ENCODE data around the gene IL36RN. TPM values are rescaled to one million over a fixed set of nuclear protein-coding genes. Genes with fewer than 3 reads are reported as not detected.

Gene IL36RN
- not detected for polyA plus RNA-seq
- long read RNA-seq, donor 1: 0 reads
- long read RNA-seq, donor 2: 0 reads
- long read RNA-seq, donor 3: 0 reads
- long read RNA-seq, donor 4: 0 reads
- long read RNA-seq, donor 5: 0 reads
- long read RNA-seq, donor 6: 0 reads
- long read RNA-seq, donor 7: 0 reads
- long read RNA-seq, donor 8: 0 reads
- long read RNA-seq, donor 9: 0 reads
- long read RNA-seq, donor 10: 0 reads
- long read RNA-seq, donor 11: 0 reads

GRCh38 chr2:113058998-113059960 is at the start of gene IL36RN:
TSS of gene IL36RN (plus strand) at chr2:113059198. CDS start at chr2:113059439, 241 bp downstream.
- no peak within 1 kb of the TSS for H3K27ac ChIP-seq (ENCODE audit: low read length)
- no peaks in the 10 kb centered on the region for H3K36me3 ChIP-seq (ENCODE audit: control insufficient read depth, insufficient read depth, low read length)
- H3K27me3 ChIP-seq (ENCODE audit: control insufficient read depth, insufficient read depth, low read length): no peaks in the 10 kb centered on the region
- no CpG with 5 or more reads among the region's 15 CpGs for WGBS (ENCODE audit: insufficient coverage, low lambda C conversion rate)
- DNase-seq: no peak
- peaks cover 3% of the 10 kb centered on the region for H3K4me1 ChIP-seq (ENCODE audit: control insufficient read depth, insufficient read depth, low read length)
- no peak within 1 kb of the TSS for H3K4me3 ChIP-seq (ENCODE audit: low read length)
- H3K9me3 ChIP-seq (ENCODE audit: control insufficient read depth, low read depth, low read length): peaks cover 3% of the 10 kb centered on the region

DNA sequence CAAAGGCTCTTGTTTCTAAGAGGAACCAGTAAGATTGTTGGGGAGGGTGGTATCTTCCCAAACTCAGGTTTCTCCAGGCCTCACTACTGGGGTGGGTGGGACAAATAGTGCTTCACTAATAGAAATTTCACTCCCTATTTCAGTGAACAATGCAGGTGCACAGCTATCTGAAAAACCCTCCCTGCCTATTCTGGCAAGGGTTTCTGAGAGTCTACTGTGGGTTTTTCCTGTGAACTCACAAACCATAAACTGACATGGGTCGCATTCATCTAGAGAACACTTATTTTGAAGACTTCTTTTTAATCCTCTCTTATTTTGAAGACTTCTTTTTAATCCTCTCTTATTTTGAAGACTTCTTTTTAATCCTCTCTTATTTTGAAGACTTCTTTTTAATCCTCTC is 49.4 kb upstream of the IL36RN start:
- H3K27ac ChIP-seq (ENCODE audit: low read length): no peak overlapping the region
- peaks cover 3% of the 10 kb centered on the region for H3K27me3 ChIP-seq (ENCODE audit: control insufficient read depth, insufficient read depth, low read length)
- no peaks in the 10 kb centered on the region for H3K4me1 ChIP-seq (ENCODE audit: control insufficient read depth, insufficient read depth, low read length)
- no peaks in the 10 kb centered on the region for H3K9me3 ChIP-seq (ENCODE audit: control insufficient read depth, low read depth, low read length)
- no peaks in the 10 kb centered on the region for H3K36me3 ChIP-seq (ENCODE audit: control insufficient read depth, insufficient read depth, low read length)
- WGBS (ENCODE audit: insufficient coverage, low lambda C conversion rate): no CpG with 5 or more reads among the region's 1 CpG
- no peak for DNase-seq
- no peak overlapping the region for H3K4me3 ChIP-seq (ENCODE audit: low read length)

DNA sequence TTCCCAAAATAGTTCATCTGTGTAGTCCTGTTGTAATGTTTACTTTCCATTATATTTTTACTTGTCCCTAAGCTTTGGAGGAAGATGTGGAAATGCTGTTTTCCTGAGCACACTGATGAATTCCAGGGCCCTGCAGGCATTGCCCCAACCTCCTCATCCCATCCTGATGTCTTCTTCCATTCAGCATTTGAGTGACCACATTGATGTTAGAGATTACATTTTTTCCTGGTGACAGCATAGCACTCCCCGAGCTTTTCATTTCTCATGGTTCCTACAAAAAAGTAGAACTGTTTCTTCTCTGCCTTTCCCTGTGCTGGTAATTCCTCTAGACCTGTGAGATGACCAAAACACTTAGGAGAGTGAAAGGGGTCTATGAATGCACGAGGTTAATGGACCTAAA is 48.9 kb upstream of the IL36RN start:
- WGBS (ENCODE audit: insufficient coverage, low lambda C conversion rate): no CpG with 5 or more reads among the region's 2 CpGs
- DNase-seq: no peak
- H3K27ac ChIP-seq (ENCODE audit: low read length): no peak overlapping the region
- peaks cover 3% of the 10 kb centered on the region for H3K27me3 ChIP-seq (ENCODE audit: control insufficient read depth, insufficient read depth, low read length)
- H3K4me3 ChIP-seq (ENCODE audit: low read length): no peak overlapping the region
- no peaks in the 10 kb centered on the region for H3K4me1 ChIP-seq (ENCODE audit: control insufficient read depth, insufficient read depth, low read length)
- H3K9me3 ChIP-seq (ENCODE audit: control insufficient read depth, low read depth, low read length): no peaks in the 10 kb centered on the region
- H3K36me3 ChIP-seq (ENCODE audit: control insufficient read depth, insufficient read depth, low read length): no peaks in the 10 kb centered on the region

DNA sequence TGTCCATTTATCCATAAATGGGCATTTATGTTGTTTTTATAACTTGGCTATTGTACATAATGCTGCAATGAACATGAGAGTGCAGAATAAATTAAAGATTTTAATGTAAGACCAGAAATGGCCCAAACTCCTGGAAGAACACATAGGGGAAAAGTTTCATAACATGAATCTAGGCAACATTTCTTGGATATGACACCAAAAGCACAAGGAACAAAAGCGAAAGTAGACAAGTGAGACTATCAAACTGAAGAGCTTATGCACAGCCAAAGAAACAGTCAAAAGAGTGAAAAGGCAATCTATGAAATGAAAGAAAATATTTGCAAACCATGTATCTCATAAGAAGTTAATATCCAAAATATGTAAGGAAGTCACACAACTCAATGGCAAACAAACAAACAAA is 47.9 kb upstream of the IL36RN start:
- H3K27me3 ChIP-seq (ENCODE audit: control insufficient read depth, insufficient read depth, low read length): peaks cover 3% of the 10 kb centered on the region
- no peak overlapping the region for H3K27ac ChIP-seq (ENCODE audit: low read length)
- H3K36me3 ChIP-seq (ENCODE audit: control insufficient read depth, insufficient read depth, low read length): no peaks in the 10 kb centered on the region
- H3K4me3 ChIP-seq (ENCODE audit: low read length): no peak overlapping the region
- 100% methylated on average over 1 of the region's 1 CpG for WGBS (ENCODE audit: insufficient coverage, low lambda C conversion rate)
- DNase-seq: no peak
- H3K9me3 ChIP-seq (ENCODE audit: control insufficient read depth, low read depth, low read length): no peaks in the 10 kb centered on the region
- H3K4me1 ChIP-seq (ENCODE audit: control insufficient read depth, insufficient read depth, low read length): no peaks in the 10 kb centered on the region

DNA sequence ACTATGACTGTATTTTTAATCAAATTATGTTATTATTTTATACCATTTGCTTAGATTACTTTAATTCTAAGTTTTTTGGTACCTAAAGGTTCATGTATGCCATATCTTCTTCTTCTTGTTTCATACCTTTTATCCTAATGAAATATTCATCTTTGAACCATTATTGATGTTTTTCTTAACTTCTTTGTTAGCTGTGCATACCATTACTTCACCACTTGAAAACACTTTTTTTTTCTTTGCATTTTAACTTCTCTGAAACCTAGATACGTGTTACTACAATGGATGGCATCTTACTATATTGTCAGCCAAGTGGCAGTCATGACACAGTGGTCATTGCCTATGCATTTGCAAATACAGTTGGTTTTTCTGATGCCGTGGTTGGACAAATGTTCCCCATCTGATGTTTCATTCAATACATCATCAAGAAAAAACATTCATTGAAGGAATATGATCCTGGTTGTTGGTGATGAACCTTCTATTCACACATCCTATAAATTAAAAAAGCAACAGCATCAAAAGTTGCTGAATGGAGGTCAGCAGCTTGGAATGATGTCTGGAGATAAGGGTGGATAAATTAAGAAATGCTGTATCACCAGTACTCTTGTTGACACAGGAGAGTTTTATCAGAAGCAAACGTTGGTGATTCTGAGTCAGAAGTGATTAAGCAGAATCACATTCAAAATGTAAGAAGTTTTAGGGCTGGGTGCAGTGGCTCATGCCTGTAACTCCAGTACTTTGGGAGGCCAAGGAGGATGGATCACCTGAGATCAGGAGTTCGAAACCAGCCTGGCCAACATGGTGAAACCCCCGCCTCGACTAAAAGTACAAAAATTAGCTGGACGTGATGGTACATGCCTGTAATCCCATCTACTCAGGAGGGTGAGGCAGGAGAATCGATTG is 46.3 kb upstream of the IL36RN start:
- no peaks in the 10 kb centered on the region for H3K4me1 ChIP-seq (ENCODE audit: control insufficient read depth, insufficient read depth, low read length)
- H3K9me3 ChIP-seq (ENCODE audit: control insufficient read depth, low read depth, low read length): no peaks in the 10 kb centered on the region
- WGBS (ENCODE audit: insufficient coverage, low lambda C conversion rate): 80% methylated on average over 1 of the region's 8 CpGs
- DNase-seq: no peak
- peaks cover 5% of the 10 kb centered on the region for H3K27me3 ChIP-seq (ENCODE audit: control insufficient read depth, insufficient read depth, low read length)
- no peaks in the 10 kb centered on the region for H3K36me3 ChIP-seq (ENCODE audit: control insufficient read depth, insufficient read depth, low read length)
- H3K4me3 ChIP-seq (ENCODE audit: low read length): no peak overlapping the region
- no peak overlapping the region for H3K27ac ChIP-seq (ENCODE audit: low read length)

DNA sequence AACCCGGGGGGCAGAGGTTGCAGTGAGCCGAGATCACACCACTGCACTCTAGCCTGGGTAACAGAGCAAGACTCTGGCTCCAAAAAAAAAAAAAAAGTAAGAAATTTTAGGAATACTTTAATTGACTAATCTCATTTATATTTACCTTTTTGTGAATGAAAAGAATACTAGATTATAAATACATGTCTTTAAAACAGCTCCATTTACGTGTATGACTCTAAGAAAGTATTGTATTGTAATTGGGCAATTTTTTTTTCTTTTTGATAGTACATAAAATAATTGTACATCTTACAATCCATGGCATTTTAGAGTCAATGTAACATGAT is 45.7 kb upstream of the IL36RN start:
- Histone ChIP-seq H3K27me3 (ENCODE audit: control insufficient read depth, insufficient read depth, low read length) (peaks cover 5% of the 10 kb centered on the region), H3K4me3 (ENCODE audit: low read length) (no peak overlapping the region), H3K9me3 (ENCODE audit: control insufficient read depth, low read depth, low read length) (no peaks in the 10 kb centered on the region), H3K27ac (ENCODE audit: low read length) (no peak overlapping the region), H3K36me3 (ENCODE audit: control insufficient read depth, insufficient read depth, low read length) (no peaks in the 10 kb centered on the region), H3K4me1 (ENCODE audit: control insufficient read depth, insufficient read depth, low read length) (no peaks in the 10 kb centered on the region)
- no peak for DNase-seq
- 100% methylated on average over 1 of the region's 3 CpGs for WGBS (ENCODE audit: insufficient coverage, low lambda C conversion rate)

DNA sequence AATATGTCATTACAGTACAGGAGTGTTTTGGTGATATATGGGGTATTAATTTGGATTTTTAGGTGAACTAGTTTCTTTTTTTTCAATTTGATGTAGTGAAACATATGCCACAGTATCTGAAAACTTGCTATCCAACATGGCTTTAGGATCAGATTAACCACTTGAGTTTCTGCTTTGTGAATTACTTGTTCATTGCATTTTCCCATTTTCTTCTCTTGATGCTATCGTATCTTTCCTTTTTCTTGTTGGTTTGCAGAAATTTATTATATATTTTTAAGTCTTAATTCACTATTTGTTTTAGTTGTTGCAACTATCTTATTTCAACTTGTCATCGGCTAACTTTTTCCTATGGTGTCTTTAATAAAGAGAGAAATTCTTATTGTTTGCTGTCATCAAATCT is 44.9 kb upstream of the IL36RN start:
- H3K9me3 ChIP-seq (ENCODE audit: control insufficient read depth, low read depth, low read length): no peaks in the 10 kb centered on the region
- H3K27me3 ChIP-seq (ENCODE audit: control insufficient read depth, insufficient read depth, low read length): peaks cover 8% of the 10 kb centered on the region
- H3K27ac ChIP-seq (ENCODE audit: low read length): no peak overlapping the region
- DNase-seq: no peak
- no peaks in the 10 kb centered on the region for H3K36me3 ChIP-seq (ENCODE audit: control insufficient read depth, insufficient read depth, low read length)
- 75% methylated on average over 2 of the region's 2 CpGs for WGBS (ENCODE audit: insufficient coverage, low lambda C conversion rate)
- no peak overlapping the region for H3K4me3 ChIP-seq (ENCODE audit: low read length)
- H3K4me1 ChIP-seq (ENCODE audit: control insufficient read depth, insufficient read depth, low read length): no peaks in the 10 kb centered on the region

GRCh38 chr2:113015042-113015441 is 44.0 kb upstream of the IL36RN start:
- H3K27ac ChIP-seq (ENCODE audit: low read length): no peak overlapping the region
- no peak for DNase-seq
- peaks cover 7% of the 10 kb centered on the region for H3K27me3 ChIP-seq (ENCODE audit: control insufficient read depth, insufficient read depth, low read length)
- H3K9me3 ChIP-seq (ENCODE audit: control insufficient read depth, low read depth, low read length): no peaks in the 10 kb centered on the region
- WGBS (ENCODE audit: insufficient coverage, low lambda C conversion rate): no CpG with 5 or more reads among the region's 1 CpG
- no peak overlapping the region for H3K4me3 ChIP-seq (ENCODE audit: low read length)
- no peaks in the 10 kb centered on the region for H3K4me1 ChIP-seq (ENCODE audit: control insufficient read depth, insufficient read depth, low read length)
- H3K36me3 ChIP-seq (ENCODE audit: control insufficient read depth, insufficient read depth, low read length): no peaks in the 10 kb centered on the region

- Histone ChIP-seq H3K27me3 (ENCODE audit: control insufficient read depth, insufficient read depth, low read length) (peaks cover 4% of the 10 kb centered on the region), H3K36me3 (ENCODE audit: control insufficient read depth, insufficient read depth, low read length) (no peaks in the 10 kb centered on the region), H3K4me1 (ENCODE audit: control insufficient read depth, insufficient read depth, low read length) (no peaks in the 10 kb centered on the region), H3K27ac (ENCODE audit: low read length) (no peak overlapping the region), H3K4me3 (ENCODE audit: low read length) (no peak overlapping the region), H3K9me3 (ENCODE audit: control insufficient read depth, low read depth, low read length) (no peaks in the 10 kb centered on the region)
- WGBS (ENCODE audit: insufficient coverage, low lambda C conversion rate): no CpG with 5 or more reads among the region's 2 CpGs
- no peak for DNase-seq
These were observed 43.3 kb upstream of the IL36RN start for GRCh38 chr2:113015655-113016054.

DNA sequence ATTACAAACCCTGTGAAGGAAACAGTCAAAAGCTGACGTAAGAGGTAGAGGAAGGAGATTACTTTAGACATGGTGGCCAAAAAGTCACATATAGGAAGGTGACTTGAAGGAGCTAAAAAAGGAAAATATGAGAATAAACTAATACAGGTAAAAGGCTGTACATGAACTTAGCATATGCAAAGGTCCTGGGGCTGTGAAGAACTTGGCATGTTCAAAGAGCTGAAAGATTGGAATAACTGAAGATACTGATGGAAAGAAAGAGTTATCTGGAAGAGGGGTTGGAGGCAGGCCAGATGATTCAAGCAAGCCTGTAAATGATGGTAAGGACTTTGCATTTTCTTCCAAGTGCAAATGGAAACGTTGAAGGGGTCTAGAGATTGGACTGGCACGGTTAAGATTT is 40.5 kb upstream of the IL36RN start:
- H3K4me1 ChIP-seq (ENCODE audit: control insufficient read depth, insufficient read depth, low read length): no peaks in the 10 kb centered on the region
- H3K27ac ChIP-seq (ENCODE audit: low read length): no peak overlapping the region
- DNase-seq: no peak
- H3K36me3 ChIP-seq (ENCODE audit: control insufficient read depth, insufficient read depth, low read length): no peaks in the 10 kb centered on the region
- peaks cover 7% of the 10 kb centered on the region for H3K27me3 ChIP-seq (ENCODE audit: control insufficient read depth, insufficient read depth, low read length)
- H3K9me3 ChIP-seq (ENCODE audit: control insufficient read depth, low read depth, low read length): no peaks in the 10 kb centered on the region
- WGBS (ENCODE audit: insufficient coverage, low lambda C conversion rate): 86% methylated on average over 1 of the region's 3 CpGs
- no peak overlapping the region for H3K4me3 ChIP-seq (ENCODE audit: low read length)
